H7 (cell line): ENCODE data around the gene ZNF850. TPM values are rescaled to one million over a fixed set of nuclear protein-coding genes. Genes with fewer than 3 reads are reported as not detected.
"Not testable (repeated sequence)": the region's sequence is repeated elsewhere in the genome, so short reads cannot be mapped to it uniquely, and the experiment has no call there.

Experiments used
- DNase-seq: peaks from one replicate; pipeline ENCODE4 v3.0.0; 2012
- H3K27me3 ChIP-seq: 2 replicates; pipeline ENCODE4 v1.6.0; 2011; ENCODE audit warnings: mild to moderate bottlenecking, low read length; ENCODE audit not compliant: control insufficient read depth, insufficient read depth
- H3K36me3 ChIP-seq: replicated peaks from 2 replicates; pipeline ENCODE4 v1.5.1; 2011; ENCODE audit warnings: low read length; ENCODE audit not compliant: control insufficient read depth, insufficient read depth
- H3K4me3 ChIP-seq: 2 replicates; pipeline ENCODE4 v1.5.1; 2011; ENCODE audit warnings: low read depth, mild to moderate bottlenecking, control low read depth, low read length, moderate library complexity; ENCODE audit not compliant: insufficient read depth
- total RNA-seq: library from RNA; depleted of rRNA; stranded (reverse); fragments of >200 nt; shearing (Covaris generic); gene quantifications from 2 replicates; pipeline ENCODE4 v1.2.3, GENCODE V29; 2014; rRNA removed

ZNF850 gene
- total RNA-seq, result 6.1 and 8.9 TPM in 2 replicates

GRCh38 chr19:36772311-36773222, at the start of gene ZNF850:
TSS of gene ZNF850 (minus strand) at chr19:36772807. CDS start at chr19:36762606, 10,201 bp downstream.
- H3K27me3 ChIP-seq, result no peaks in the 10 kb centered on the region
- DNase-seq, result peak; percentile 91

DNA sequence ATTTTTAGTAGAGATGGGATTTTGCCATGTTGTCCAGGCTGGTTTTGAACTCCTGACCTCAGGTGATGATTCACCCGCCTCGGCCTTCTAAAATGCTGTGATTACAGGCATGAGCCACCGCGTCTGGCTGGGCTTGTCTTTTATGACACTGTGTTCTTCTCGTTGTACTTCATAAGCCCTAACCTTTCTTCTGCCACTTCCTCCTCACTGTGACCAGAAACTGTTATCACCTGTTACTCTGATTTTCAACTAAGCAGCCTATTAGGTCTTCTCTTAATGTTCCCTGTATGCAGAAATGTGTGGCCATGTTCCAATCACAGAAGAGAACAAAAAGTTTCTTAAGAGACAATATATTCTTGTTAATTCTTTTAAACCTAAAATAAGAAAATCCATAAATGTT, 49.2 kb upstream of the ZNF850 start:
- Histone ChIP-seq H3K27me3 (no peaks in the 10 kb centered on the region), H3K36me3 (peaks cover 11% of the 10 kb centered on the region)

More at GRCh38 chr19:36772311-36773222, at the start of gene ZNF850:
- H3K4me3 ChIP-seq, result peak within 1 kb of the TSS; percentile 83
- H3K36me3 ChIP-seq, result no peaks in the 10 kb centered on the region

DNA sequence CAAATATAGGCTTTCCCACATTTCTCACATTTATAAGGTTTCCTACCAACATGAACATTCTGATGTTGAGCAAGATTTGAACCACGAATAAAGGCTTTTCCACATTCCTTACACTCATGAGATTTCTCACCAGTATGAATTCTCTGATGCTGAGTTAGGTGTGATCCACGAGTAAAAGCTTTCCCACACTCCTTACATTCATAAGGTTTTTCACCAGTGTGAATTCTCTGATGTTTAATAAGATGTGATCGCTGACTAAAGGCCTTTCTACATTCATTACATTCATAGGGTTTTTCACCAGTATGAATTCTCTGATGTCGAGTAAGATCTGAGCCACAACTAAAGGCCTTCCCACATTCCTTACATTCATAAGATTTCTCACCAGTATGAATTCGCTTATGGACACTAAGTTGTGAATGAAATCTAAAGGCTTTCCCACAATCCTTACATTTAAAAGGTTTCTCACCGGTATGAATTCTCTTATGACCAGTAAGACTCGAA, 46.6 kb upstream of the ZNF850 start:
- Histone ChIP-seq H3K4me3 (no peak overlapping the region), H3K27me3 (no peaks in the 10 kb centered on the region), H3K36me3 (peaks cover 11% of the 10 kb centered on the region)
- DNase-seq, result no peak

More for the DNA sequence above, 49.2 kb upstream of the ZNF850 start:
- DNase-seq, result no peak
- no peak overlapping the region for H3K4me3 ChIP-seq

DNA sequence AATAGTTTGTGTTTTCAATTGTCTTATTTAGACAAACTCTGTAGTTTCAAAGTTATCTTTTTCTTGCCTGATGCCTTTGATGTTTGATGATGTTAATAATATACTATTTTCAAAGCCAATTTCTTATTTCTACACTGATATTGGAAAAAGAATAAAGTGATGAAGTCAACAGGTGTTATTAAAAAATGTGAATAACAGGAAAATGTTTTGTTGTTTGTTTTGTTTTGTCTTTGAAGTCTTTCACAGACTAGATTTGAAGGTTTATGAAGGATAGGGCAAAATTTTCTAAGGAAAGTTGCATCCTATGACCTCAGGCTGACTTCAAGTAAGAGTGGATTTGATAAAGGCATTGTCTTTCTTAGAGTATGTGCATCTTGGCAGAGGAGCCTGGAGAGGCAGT, 34.4 kb upstream of the ZNF850 start:
- Histone ChIP-seq H3K27me3 (no peaks in the 10 kb centered on the region), H3K4me3 (no peak overlapping the region), H3K36me3 (no peaks in the 10 kb centered on the region)
- DNase-seq, result no peak

DNA sequence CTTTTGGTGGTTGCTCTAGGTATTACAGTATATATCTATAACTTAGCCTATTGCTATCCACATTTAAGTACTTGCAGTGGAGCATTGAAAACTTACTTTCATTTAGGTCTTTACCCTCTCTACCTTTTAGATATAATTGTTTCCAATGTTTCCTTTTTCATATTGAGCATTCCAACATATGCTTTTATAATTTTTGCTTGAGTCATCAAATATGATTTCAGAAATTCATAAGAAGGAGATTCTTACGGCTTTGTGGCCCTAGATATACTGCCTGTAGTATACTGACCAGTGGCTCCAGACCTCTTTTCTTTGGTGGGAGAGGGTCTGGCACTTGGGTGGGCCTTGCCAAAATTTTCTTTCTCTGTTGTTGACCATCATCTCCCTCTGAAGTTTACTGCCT, 32.8 kb upstream of the ZNF850 start:
- no peak for DNase-seq
- no peaks in the 10 kb centered on the region for H3K27me3 ChIP-seq
- no peak overlapping the region for H3K4me3 ChIP-seq
- no peaks in the 10 kb centered on the region for H3K36me3 ChIP-seq

GRCh38 chr19:36797786-36798108, 25.1 kb upstream of the ZNF850 start:
- DNase-seq, result no peak
- H3K36me3 ChIP-seq, result no peaks in the 10 kb centered on the region
- no peak overlapping the region for H3K4me3 ChIP-seq
- no peaks in the 10 kb centered on the region for H3K27me3 ChIP-seq

DNA sequence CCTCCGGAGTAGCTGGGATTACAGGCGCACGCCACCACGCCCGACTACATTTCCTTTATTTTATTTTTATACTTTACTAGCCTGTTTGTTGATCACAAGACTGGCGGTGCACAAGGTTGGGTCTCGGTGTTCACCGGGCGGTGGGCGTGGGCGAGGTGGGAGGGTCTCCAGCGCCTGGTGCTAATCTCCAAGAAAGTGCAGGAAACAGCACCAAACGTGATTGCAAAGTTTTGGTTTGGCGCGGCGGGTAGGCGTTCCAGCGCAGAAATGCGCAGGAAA, 24.0 kb upstream of the ZNF850 start:
- Histone ChIP-seq H3K27me3 (no peaks in the 10 kb centered on the region), H3K36me3 (no peaks in the 10 kb centered on the region), H3K4me3 (no peak overlapping the region)
- no peak for DNase-seq

GRCh38 chr19:36791420-36792141, 19.0 kb upstream of the ZNF850 start:
- not testable (repeated sequence) for DNase-seq

DNA sequence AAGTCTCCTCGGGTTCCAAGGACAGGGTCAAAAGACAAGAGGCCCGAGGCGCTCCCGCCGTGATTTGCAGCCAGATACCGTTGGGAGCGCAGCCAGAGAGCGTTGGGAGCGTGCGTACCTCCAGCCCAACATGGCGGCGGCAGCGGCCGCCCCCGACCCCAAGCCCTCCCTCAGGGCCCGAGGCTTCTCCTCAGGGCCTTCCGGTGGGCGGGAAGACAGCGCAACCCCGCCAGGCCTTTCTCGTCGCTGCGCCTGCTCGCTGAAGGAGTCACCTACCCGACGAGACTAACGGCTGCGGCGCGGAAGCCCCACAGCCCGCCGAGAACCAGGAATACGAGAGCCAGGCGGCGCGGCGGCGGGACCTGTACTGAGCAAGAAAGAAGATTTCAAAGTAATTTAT, 3.2 kb upstream of the ZNF850 start:
- no peak for DNase-seq
- H3K36me3 ChIP-seq, result no peaks in the 10 kb centered on the region
- H3K27me3 ChIP-seq, result no peaks in the 10 kb centered on the region
- no peak overlapping the region for H3K4me3 ChIP-seq

More at GRCh38 chr19:36791420-36792141, 19.0 kb upstream of the ZNF850 start:
- H3K36me3 ChIP-seq, H3K27me3 ChIP-seq, H3K4me3 ChIP-seq: not testable (repeated sequence)

DNA sequence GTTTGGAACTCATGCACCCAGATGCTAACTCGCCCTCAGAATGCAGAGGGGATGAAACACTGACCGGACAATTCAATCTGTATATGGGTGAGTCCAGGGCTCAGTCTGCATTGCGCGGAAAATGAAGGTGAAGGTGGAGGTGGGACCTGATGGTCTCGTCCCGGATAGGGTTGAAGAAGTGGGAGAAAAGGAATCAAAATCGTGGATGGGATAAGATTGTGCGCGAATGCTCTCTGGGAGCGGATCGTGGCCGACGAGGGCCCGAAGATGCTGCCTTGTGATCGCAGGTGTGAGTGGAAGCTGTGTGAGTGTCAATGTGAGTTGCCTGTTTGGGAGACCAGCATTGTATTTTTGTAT, 594 bp upstream of the ZNF850 start:
- H3K36me3 ChIP-seq, result no peaks in the 10 kb centered on the region
- peak overlapping the region; percentile 83; the same call in 1 of the 2 replicates for H3K4me3 ChIP-seq
- DNase-seq, result no peak
- H3K27me3 ChIP-seq, result no peaks in the 10 kb centered on the region

DNA sequence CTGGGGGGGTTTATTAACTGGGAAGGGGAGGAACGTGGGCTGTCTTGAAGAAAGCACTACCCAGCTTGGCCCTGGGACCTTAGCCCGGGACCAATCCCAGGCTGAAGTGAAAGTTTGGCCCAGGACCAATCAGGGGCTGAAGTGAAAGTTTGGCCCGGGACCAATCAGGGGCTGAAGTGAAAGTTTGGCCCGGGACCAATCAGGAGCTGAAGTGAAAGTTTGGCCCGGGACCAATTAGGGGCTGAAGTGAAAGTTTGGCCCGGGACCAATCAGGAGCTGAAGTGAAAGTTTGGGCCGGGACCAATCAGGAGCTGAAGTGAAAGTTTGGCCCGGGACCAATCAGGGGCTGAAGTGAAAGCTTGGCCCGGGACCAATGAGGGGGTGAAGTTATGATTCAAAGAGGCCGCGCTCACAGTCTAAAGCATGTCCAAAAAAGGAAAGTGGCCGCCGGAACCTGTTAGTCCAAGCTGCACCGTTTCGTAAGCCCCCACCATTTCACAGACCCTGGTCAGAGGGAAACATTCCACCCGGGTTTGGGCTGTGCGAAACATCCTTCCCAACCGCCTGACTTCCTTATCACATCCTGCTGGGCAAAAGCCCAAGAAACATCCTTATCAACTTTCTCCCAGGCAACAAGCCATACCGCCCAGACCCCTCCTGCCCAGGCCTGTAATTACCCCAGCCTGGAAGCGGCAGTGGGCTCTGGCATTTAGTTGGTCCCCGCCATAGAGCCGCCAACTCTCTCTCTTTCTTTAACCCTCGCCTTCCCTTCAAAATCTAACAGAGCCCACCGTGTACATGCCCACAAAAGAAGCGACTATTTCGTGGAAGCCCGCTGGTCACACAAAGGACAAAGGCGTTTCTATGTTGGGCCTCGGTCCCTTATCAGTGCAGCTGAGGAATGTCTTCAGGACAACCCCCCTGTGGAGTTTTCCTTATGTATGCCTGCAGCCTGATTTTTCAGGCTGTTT, 1.1 kb downstream of the ZNF850 start:
- H3K4me3 ChIP-seq, result peak overlapping the region; percentile 83
- H3K36me3 ChIP-seq, result no peaks in the 10 kb centered on the region
- DNase-seq, result peak; percentile 26
- H3K27me3 ChIP-seq, result no peaks in the 10 kb centered on the region

- DNase-seq, result no peak
- Histone ChIP-seq H3K27me3 (no peaks in the 10 kb centered on the region), H3K36me3 (peaks cover 25% of the 10 kb centered on the region), H3K4me3 (no peak overlapping the region)
Measured at GRCh38 chr19:36750066-36750691, 22.4 kb downstream of the ZNF850 start.

- H3K4me3 ChIP-seq, result not testable (repeated sequence)
- peaks cover 25% of the 10 kb centered on the region for H3K36me3 ChIP-seq
Measured at GRCh38 chr19:36749613-36750012, 23.0 kb downstream of the ZNF850 start.

More at GRCh38 chr19:36749613-36750012, 23.0 kb downstream of the ZNF850 start:
- not testable (repeated sequence) for DNase-seq, H3K27me3 ChIP-seq
